BJ (cell line): Measurements from ENCODE around the gene GRM8. TPM values are rescaled to one million over a fixed set of nuclear protein-coding genes. Genes with fewer than 3 reads are reported as not detected.

ENCODE experiments used
- CTCF ChIA-PET: fragments of 350-600 bp; formaldehyde crosslinking; extraction: SDS; loops from one replicate; lab custom pipeline; 2021; ENCODE audit warnings: antibody characterized with exemption, inconsistent platforms; lab: Yijun Ruan, JAX
- POLR2A ChIA-PET: fragments of 300-600 bp; sonication (Branson Sonifier 250); formaldehyde crosslinking; extraction: SDS; loops from one replicate; lab custom pipeline; 2021; ENCODE audit warnings: antibody characterized with exemption; lab: Charles Lee
- DNase-seq: peaks from one replicate; pipeline ENCODE4 v3.0.0-alpha.2; 2011; ENCODE audit warnings: low read depth
- H3K27me3 ChIP-seq: 2 replicates; pipeline ENCODE4 v1.6.0; 2011; ENCODE audit warnings: low read length; ENCODE audit not compliant: control insufficient read depth, insufficient read depth
- H3K36me3 ChIP-seq: 2 replicates; pipeline ENCODE4 v1.5.1; 2011; ENCODE audit warnings: low read length; ENCODE audit not compliant: control insufficient read depth, insufficient read depth
- H3K4me3 ChIP-seq: 2 replicates; pipeline ENCODE4 v1.5.1; 2011; ENCODE audit warnings: low read depth, mild to moderate bottlenecking, control low read depth, low read length
- polyA plus RNA-seq: library from polyadenylated mRNA; depleted of rRNA; stranded (reverse); fragments of >200 nt; gene quantifications from 2 replicates; pipeline ENCODE4 v1.2.3, GENCODE V29; 2011
- TF ChIP-seq, protein P1 (sequence below): IDR thresholded peaks from 2 replicates; pipeline ENCODE4 v1.5.1; 2011; ENCODE audit warnings: low read depth, mild to moderate bottlenecking, control low read depth, inconsistent platforms, low read length, moderate library complexity; ENCODE audit not compliant: insufficient read depth

The GRM8 gene
- polyA plus RNA-seq, 1 experiment, result not detected

DNA sequence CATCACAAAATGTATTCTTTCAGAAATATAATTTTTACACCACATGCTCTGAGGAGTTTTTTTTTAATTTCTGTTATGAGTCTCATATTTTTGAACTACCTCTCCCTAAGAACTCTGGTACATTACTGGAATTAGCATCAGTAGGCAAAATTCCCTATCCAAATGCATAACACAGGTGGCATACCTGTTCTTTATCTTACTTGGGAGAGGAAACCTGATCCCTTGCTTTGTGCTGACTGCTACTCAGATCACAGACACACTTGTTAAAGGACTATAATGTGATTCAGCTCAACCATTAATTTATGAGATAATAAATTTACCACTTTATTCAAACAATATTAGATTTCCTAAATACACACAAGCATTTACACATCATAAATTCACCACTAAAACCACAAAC is 617.2 kb downstream of the GRM8 start:
- CTCF ChIA-PET, result no interaction called here
- TF ChIP-seq, protein P1, sequence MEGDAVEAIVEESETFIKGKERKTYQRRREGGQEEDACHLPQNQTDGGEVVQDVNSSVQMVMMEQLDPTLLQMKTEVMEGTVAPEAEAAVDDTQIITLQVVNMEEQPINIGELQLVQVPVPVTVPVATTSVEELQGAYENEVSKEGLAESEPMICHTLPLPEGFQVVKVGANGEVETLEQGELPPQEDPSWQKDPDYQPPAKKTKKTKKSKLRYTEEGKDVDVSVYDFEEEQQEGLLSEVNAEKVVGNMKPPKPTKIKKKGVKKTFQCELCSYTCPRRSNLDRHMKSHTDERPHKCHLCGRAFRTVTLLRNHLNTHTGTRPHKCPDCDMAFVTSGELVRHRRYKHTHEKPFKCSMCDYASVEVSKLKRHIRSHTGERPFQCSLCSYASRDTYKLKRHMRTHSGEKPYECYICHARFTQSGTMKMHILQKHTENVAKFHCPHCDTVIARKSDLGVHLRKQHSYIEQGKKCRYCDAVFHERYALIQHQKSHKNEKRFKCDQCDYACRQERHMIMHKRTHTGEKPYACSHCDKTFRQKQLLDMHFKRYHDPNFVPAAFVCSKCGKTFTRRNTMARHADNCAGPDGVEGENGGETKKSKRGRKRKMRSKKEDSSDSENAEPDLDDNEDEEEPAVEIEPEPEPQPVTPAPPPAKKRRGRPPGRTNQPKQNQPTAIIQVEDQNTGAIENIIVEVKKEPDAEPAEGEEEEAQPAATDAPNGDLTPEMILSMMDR, result no peak
- Histone ChIP-seq H3K27me3 (no peaks in the 10 kb centered on the region), H3K36me3 (no peaks in the 10 kb centered on the region), H3K4me3 (no peak overlapping the region)
- no peak for DNase-seq
- POLR2A ChIA-PET, result no interaction called here

DNA sequence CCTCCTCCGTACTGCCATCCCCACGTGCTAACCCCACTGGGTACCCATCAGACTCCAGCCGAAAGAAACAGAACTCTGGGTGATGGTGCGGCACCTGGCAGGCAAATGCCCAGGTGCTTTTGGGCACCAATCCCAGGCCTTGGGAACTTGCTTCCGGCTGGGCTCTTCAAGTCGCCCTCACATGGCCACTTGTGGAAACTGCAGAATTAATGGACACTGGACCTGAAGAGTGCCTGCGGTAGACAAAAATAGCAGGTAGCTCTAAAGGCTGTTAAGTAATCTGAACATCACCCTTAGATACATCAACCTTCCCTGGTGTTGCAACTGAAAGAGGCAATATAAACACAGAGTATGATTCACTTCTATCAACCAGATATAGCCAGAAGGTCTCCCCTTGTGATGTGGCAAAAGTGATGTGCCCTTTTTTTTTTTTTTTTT is 644.4 kb downstream of the GRM8 start:
- POLR2A ChIA-PET, result no interaction called here
- no peak for DNase-seq
- TF ChIP-seq, protein P1, result no peak
- Histone ChIP-seq H3K27me3 (no peaks in the 10 kb centered on the region), H3K4me3 (no peak overlapping the region), H3K36me3 (no peaks in the 10 kb centered on the region)
- CTCF ChIA-PET, result no interaction called here

DNA sequence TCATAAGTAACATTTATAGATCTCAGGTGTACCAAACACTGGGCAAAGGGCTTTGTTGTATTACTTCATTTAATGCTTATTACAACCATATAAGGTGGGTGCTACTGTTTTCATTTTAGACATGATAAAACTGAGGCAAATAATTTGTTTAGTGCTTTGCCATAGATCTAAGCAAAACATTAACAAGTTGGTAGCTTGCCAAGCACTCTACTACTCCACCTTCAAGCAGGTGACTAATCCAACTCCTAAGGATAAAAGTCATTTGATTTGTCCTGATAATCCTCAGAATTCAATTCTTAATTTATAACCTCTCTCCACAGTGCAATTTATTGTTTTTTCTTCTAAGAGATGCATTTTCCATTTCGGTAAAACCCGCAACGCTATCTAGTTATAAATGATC is 646.4 kb downstream of the GRM8 start:
- no peak for DNase-seq
- ChIA-PET CTCF (no interaction called here), POLR2A (no interaction called here)
- Histone ChIP-seq H3K4me3 (no peak overlapping the region), H3K36me3 (no peaks in the 10 kb centered on the region), H3K27me3 (no peaks in the 10 kb centered on the region)
- TF ChIP-seq, protein P1, result no peak

DNA sequence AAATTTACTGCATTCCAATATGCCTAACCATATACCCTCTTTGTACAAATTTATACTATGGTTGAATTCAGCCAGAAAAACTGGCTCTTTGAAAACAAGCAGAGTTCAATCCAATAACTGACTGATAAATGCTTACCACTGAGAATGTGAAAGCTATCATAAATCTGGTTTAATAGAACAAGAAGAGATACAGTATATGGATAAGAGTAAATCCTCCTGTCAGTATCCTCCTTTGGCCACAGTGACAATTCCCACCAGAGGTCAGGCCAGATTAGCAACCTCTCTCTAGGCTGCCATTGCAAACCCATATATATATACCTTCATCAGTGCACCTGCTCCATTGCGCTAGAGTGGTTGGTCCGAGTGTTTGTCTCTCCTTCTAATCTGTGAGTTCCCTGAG is 647.2 kb downstream of the GRM8 start:
- Histone ChIP-seq H3K4me3 (no peak overlapping the region), H3K36me3 (no peaks in the 10 kb centered on the region), H3K27me3 (no peaks in the 10 kb centered on the region)
- TF ChIP-seq, protein P1, result no peak
- POLR2A ChIA-PET, result no interaction called here
- no peak for DNase-seq
- CTCF ChIA-PET, result no interaction called here

DNA sequence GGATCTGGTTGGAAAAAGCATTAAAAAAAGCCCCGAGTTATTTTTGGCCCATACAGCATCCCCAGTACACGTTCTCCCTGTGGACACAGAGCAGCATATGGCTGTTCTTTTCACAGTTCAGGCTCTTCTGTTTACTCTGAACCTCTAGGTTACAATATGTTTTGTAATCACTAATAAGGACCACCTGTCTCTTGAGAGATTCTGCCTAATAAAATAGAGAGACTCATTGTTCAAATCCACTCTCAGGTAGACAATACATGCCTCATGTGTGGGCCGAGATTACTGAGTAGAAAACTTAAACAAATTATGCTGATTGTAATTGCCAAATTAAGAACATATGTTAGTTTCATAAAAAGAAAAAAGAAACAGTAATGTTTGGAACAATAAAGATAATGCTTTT is 647.7 kb downstream of the GRM8 start:
- Histone ChIP-seq H3K36me3 (no peaks in the 10 kb centered on the region), H3K27me3 (no peaks in the 10 kb centered on the region), H3K4me3 (no peak overlapping the region)
- TF ChIP-seq, protein P1, result no peak
- ChIA-PET POLR2A (no interaction called here), CTCF (no interaction called here)
- DNase-seq, result no peak
